Esophagus muscularis mucosa (tissue), 4 donors: ENCODE data around the gene AHRR. TPM values are rescaled to one million over a fixed set of nuclear protein-coding genes. Genes with fewer than 3 reads are reported as not detected.

ENCODE experiments used
- DNase-seq: peaks from one replicate; pipeline ENCODE4 v3.0.0-alpha.2; 2017; ENCODE audit errors: extremely low spot score
- H3K27ac ChIP-seq, 4 donors: fragments of 200-600 bp; sonication (generic); replicated peaks in 1 of 4; 1 replicate in 3 of 4; 2 replicates in 1 of 4; pipeline ENCODE4 v1.5.1; 2016 to 2019; ENCODE audit warnings: mild to moderate bottlenecking in 1 of 4
- H3K27me3 ChIP-seq, 4 donors: fragments of 200-600 bp; sonication (generic); one replicate each; pipeline versions ENCODE4 v1.5.1 to v1.6.0; 2016 to 2019
- H3K36me3 ChIP-seq, 4 donors: fragments of 200-600 bp; sonication (generic); one replicate each; pipeline ENCODE4 v1.5.1; 2016 to 2019
- H3K4me1 ChIP-seq, 4 donors: fragments of 200-600 bp; sonication (generic); one replicate each; pipeline ENCODE4 v1.5.1; 2016 to 2019
- H3K4me3 ChIP-seq, 4 donors: fragments of 200-600 bp; sonication (generic); 1 replicate in 2 of 4; 2 replicates in 2 of 4; pipeline ENCODE4 v1.5.1; 2016 to 2019; ENCODE audit warnings: mild to moderate bottlenecking in 4 of 4, moderate library complexity in 1 of 4
- H3K9me3 ChIP-seq, 4 donors: fragments of 200-600 bp; sonication (generic); 1 replicate in 3 of 4; 2 replicates in 1 of 4; pipeline ENCODE4 v1.5.1; 2016 to 2019
- EP300 ChIP-seq: sonication (generic); formaldehyde crosslinking; IDR thresholded peaks from one replicate; pipeline ENCODE4 v1.6.1; 2017; ENCODE audit warnings: antibody characterized with exemption
- POLR2A ChIP-seq: fragments of 450-650 bp; IDR thresholded peaks from one replicate; pipeline ENCODE4 v1.6.1; 2017; ENCODE audit warnings: antibody characterized with exemption, moderate library complexity, mild to moderate bottlenecking, low read depth
- POLR2AphosphoS5 ChIP-seq, 2 donors: sonication (generic); formaldehyde crosslinking; IDR thresholded peaks; one replicate each; pipeline ENCODE4 v1.6.1; 2017; ENCODE audit warnings: antibody characterized with exemption in 2 of 2
- WGBS: methylation state at CpG from one replicate; pipeline ENCODE4 v1.1.5; 2018; 5-methylcytosine and 5-hydroxymethylcytosine counted together
- intact Hi-C: fragments of 100-400 bp; cut with DNase I; formaldehyde crosslinking; loops from one replicate; pipeline ENCODE4 v1.15.1; 2023
- total RNA-seq, 4 donors: library from RNA; depleted of rRNA; stranded (reverse); fragments of >200 nt; gene quantifications; one replicate each; pipeline versions ENCODE4 v1.1.0 to v1.2.1, GENCODE V29; 2016
- TF ChIP-seq, protein P1 (sequence below), 3 experiments: fragments of 200-600 bp in 2 of 3; fragments of 450-650 bp in 1 of 3; sonication (generic) in 2 of 3; IDR thresholded peaks; one replicate each; pipeline ENCODE4 v1.5.1; 2017 to 2019; ENCODE audit warnings: antibody characterized with exemption in 3 of 3, mild to moderate bottlenecking in 2 of 3, moderate library complexity in 1 of 3

The AHRR gene
- total RNA-seq, 4 donors from 2014 or later: 0.33 to 5.5 (median 0.86) TPM

DNA sequence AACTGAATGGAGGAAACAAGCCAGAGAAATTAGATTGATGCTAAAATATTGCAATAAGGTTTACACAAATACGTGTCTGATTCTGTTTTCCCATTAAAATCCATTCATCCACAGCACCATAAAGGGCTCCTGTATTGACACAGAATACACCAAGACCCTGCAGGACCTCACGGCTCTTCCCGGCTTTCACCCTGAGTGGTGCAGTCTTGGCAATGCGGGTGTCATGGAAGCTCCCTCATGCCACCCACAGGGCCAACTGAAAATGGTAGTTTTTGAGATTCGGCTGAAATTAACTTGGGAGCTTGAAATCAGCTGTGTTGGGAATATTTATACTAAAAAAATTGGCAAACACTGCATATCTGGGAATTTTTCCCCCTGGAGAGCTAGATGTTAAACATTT lies 104.2 kb downstream of the AHRR start:
- peaks cover 0 to 6% (median 3%) of the 10 kb centered on the region in 4 donors for H3K4me1 ChIP-seq
- TF ChIP-seq EP300 (no peak), POLR2A (no peak), POLR2AphosphoS5 (IDR thresholded peaks at IDR 0.05) (no peak)
- TF ChIP-seq, protein P1, sequence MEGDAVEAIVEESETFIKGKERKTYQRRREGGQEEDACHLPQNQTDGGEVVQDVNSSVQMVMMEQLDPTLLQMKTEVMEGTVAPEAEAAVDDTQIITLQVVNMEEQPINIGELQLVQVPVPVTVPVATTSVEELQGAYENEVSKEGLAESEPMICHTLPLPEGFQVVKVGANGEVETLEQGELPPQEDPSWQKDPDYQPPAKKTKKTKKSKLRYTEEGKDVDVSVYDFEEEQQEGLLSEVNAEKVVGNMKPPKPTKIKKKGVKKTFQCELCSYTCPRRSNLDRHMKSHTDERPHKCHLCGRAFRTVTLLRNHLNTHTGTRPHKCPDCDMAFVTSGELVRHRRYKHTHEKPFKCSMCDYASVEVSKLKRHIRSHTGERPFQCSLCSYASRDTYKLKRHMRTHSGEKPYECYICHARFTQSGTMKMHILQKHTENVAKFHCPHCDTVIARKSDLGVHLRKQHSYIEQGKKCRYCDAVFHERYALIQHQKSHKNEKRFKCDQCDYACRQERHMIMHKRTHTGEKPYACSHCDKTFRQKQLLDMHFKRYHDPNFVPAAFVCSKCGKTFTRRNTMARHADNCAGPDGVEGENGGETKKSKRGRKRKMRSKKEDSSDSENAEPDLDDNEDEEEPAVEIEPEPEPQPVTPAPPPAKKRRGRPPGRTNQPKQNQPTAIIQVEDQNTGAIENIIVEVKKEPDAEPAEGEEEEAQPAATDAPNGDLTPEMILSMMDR (IDR thresholded peaks at IDR 0.05): no peak
- no peaks in the 10 kb centered on the region for H3K36me3 ChIP-seq
- no peaks in the 10 kb centered on the region for H3K9me3 ChIP-seq
- H3K27ac ChIP-seq: no peak overlapping the region
- intact Hi-C loops: no loop called here
- WGBS: 55% methylated on average over 5 of the region's 5 CpGs
- DNase-seq: no peak
- H3K27me3 ChIP-seq: peaks cover 0 to 15% (median 0%) of the 10 kb centered on the region in 4 donors
- no peak overlapping the region for H3K4me3 ChIP-seq

DNA sequence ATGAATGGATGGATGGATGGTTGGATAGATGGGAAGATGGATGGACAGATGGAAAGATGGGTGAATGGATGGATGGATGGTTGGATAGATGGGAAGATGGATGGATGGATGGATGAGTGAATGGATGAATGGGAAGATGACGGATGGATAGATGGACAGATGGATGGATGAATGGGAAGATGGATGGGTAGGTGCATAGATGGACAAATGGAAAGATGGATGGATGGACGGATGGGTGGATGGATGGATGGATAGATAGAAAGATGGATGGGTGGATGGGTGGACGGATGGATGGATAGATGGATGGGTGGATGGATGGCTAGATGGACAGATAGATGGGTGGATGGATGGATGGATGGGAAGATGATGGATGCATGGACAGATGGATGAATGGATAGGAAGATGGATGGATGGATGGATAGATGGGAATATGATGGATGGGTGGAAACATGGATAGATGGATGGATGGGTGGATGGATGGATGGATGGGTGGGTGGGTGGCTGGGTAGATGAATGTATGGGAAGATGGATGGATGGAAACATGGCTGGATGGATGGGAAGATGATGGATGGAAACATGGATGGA lies 105.0 kb downstream of the AHRR start:
- 75% methylated on average over 3 of the region's 3 CpGs for whole genome bisulfite sequencing
- intact Hi-C loops: no loop called here
- peaks cover 0 to 21% (median 0%) of the 10 kb centered on the region in 4 donors for H3K27me3 ChIP-seq
- H3K4me3 ChIP-seq: no peak overlapping the region
- no peaks in the 10 kb centered on the region for H3K36me3 ChIP-seq
- no peak for DNase-seq
- H3K9me3 ChIP-seq: no peaks in the 10 kb centered on the region
- H3K27ac ChIP-seq: no peak overlapping the region
- H3K4me1 ChIP-seq: peaks cover 0 to 6% (median 3%) of the 10 kb centered on the region in 4 donors
- TF ChIP-seq, protein P1 (IDR thresholded peaks at IDR 0.05): no peak
- TF ChIP-seq EP300 (no peak), POLR2AphosphoS5 (IDR thresholded peaks at IDR 0.05) (no peak), POLR2A (no peak)

DNA sequence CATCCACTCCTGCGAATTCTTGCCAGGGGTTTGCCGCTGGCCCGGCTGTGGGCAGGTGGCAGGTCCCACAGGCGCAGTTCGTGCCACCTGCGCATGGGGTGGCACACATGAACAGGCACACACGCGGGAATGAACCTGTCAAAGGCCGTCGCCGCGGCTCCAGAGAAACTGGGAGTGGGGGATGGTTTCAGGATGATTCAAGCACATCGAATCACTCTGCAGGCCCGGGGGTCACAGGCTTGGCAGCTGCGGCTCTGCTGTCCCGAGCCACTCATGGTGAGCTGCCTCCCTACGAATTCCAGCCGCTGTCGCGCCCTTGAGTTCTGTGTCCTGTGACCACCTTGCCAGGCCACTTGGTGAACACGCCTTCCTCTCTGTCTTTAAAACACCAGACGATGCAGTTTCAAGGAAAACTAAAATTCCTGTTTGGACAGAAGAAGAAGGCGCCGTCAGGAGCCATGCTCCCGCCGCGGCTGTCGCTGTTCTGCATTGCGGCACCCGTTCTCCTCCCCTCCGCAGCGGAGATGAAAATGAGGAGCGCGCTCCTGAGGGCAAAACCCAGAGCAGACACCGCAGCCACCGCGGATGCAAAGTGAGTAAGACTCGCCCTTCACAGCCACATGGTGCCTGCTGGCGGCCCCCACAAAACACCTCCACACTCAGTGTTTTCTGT lies 106.0 kb downstream of the AHRR start:
- no peak for DNase-seq
- Histone ChIP-seq H3K9me3 (no peaks in the 10 kb centered on the region), H3K27ac (no peak overlapping the region), H3K4me1 (peaks cover 0 to 6% (median 3%) of the 10 kb centered on the region in 4 donors), H3K4me3 (no peak overlapping the region), H3K27me3 (peaks cover 0 to 23% (median 0%) of the 10 kb centered on the region in 4 donors), H3K36me3 (no peaks in the 10 kb centered on the region)
- intact Hi-C loops: no loop called here
- 93% methylated on average over 30 of the region's 39 CpGs for WGBS
- no peak for TF ChIP-seq POLR2A
- TF ChIP-seq, protein P1 (IDR thresholded peaks at IDR 0.05): no peak
- no peak for TF ChIP-seq POLR2AphosphoS5 (IDR thresholded peaks at IDR 0.05)
- TF ChIP-seq EP300: no peak

DNA sequence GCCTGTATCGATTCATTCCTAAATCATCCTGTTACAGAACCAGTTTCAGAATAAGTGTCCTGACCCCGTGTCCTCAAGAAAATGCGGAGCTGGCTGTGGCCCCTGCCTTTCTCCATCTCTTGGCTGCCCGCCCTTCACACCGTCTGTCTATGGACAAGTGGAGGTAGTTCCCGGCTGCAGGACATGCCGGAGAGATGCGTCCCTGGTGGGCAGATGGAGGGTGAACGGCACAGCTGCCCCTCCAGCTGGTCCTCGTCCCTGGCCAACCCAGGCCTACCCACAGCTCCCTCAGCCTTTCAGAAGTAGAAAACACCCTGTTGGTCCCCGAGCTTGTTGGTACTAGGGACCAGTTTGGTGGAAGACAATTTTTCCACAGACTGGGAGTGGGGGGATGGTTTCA lies 106.7 kb downstream of the AHRR start:
- Histone ChIP-seq H3K27me3 (peaks cover 0 to 30% (median 0%) of the 10 kb centered on the region in 4 donors), H3K36me3 (no peaks in the 10 kb centered on the region), H3K9me3 (no peaks in the 10 kb centered on the region), H3K27ac (no peak overlapping the region), H3K4me3 (no peak overlapping the region), H3K4me1 (peaks cover 0 to 6% (median 3%) of the 10 kb centered on the region in 4 donors)
- intact Hi-C loops: no loop called here
- DNase-seq: no peak
- TF ChIP-seq POLR2A (no peak), POLR2AphosphoS5 (IDR thresholded peaks at IDR 0.05) (no peak), EP300 (no peak)
- TF ChIP-seq, protein P1 (IDR thresholded peaks at IDR 0.05): no peak
- WGBS: 83% methylated on average over 10 of the region's 11 CpGs
